IPS-20b (cell line): ENCODE results near the gene HDAC6.
"Not testable (repeated sequence)": the region's sequence is repeated elsewhere in the genome, so short reads cannot be mapped to it uniquely, and the experiment has no call there.

Experiments
- H3K27ac ChIP-seq: one replicate; pipeline ENCODE4 v1.5.1; 2013; ENCODE audit warnings: low read length
- H3K27me3 ChIP-seq: 2 replicates; pipeline ENCODE4 v1.6.1; 2013; ENCODE audit warnings: mild to moderate bottlenecking, low read length, inconsistent platforms; ENCODE audit not compliant: insufficient read depth
- H3K36me3 ChIP-seq: 2 replicates; pipeline ENCODE4 v1.6.1; 2013; ENCODE audit warnings: low read depth, mild to moderate bottlenecking, inconsistent platforms, low read length, moderate library complexity; ENCODE audit not compliant: insufficient read depth
- H3K4me1 ChIP-seq: 2 replicates; pipeline ENCODE4 v1.6.1; 2013; ENCODE audit warnings: mild to moderate bottlenecking, control low read depth, inconsistent platforms, low read length, moderate library complexity; ENCODE audit not compliant: insufficient read depth
- H3K4me3 ChIP-seq: 2 replicates; pipeline ENCODE4 v1.5.1; 2013; ENCODE audit warnings: mild to moderate bottlenecking, low read length, inconsistent platforms
- H3K9ac ChIP-seq: 2 replicates; pipeline ENCODE4 v1.6.1; 2013; ENCODE audit warnings: low read depth, mild to moderate bottlenecking, inconsistent platforms, low read length, moderate library complexity
- H3K9me3 ChIP-seq: 2 replicates; pipeline ENCODE4 v1.6.1; 2013; ENCODE audit warnings: mild to moderate bottlenecking, low read depth, low read length, inconsistent platforms; ENCODE audit not compliant: insufficient read depth

The HDAC6 gene

GRCh38 chrX:48814722-48815121 is 12.9 kb downstream of the HDAC6 start:
- Histone ChIP-seq H3K36me3 (peaks cover 7% of the 10 kb centered on the region; the same call in 1 of the 2 replicates), H3K4me1 (no peaks in the 10 kb centered on the region), H3K4me3 (no peak overlapping the region), H3K27me3 (no peaks in the 10 kb centered on the region), H3K9me3 (no peaks in the 10 kb centered on the region), H3K9ac (no peak overlapping the region), H3K27ac (no peak overlapping the region)

DNA sequence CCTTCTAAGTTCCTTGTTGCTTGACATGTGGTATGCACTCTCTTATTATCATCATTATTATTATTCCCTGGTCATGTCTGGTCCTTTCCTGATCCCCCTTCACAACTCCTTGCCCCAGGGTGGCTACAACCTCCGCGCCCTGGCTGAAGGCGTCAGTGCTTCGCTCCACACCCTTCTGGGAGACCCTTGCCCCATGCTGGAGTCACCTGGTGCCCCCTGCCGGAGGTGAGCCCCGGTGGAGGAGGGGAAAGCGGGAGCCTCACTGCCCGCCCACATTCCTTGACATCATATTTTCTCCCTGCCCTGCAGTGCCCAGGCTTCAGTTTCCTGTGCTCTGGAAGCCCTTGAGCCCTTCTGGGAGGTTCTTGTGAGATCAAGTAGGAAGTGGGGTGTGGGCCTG is 13.4 kb downstream of the HDAC6 start:
- Histone ChIP-seq H3K4me3 (no peak overlapping the region), H3K4me1 (no peaks in the 10 kb centered on the region), H3K9ac (no peak overlapping the region), H3K27ac (no peak overlapping the region), H3K9me3 (no peaks in the 10 kb centered on the region), H3K27me3 (no peaks in the 10 kb centered on the region), H3K36me3 (peaks cover 12% of the 10 kb centered on the region; the same call in 1 of the 2 replicates)

- Histone ChIP-seq H3K27ac (no peak overlapping the region), H3K4me3 (no peak overlapping the region), H3K4me1 (no peaks in the 10 kb centered on the region), H3K36me3 (peaks cover 16% of the 10 kb centered on the region; the same call in 1 of the 2 replicates), H3K9me3 (no peaks in the 10 kb centered on the region), H3K9ac (no peak overlapping the region), H3K27me3 (no peaks in the 10 kb centered on the region)
Measured at GRCh38 chrX:48816014-48816810, 14.3 kb downstream of the HDAC6 start.

- no peaks in the 10 kb centered on the region for H3K27me3 ChIP-seq
- H3K4me1 ChIP-seq, result no peaks in the 10 kb centered on the region
- H3K27ac ChIP-seq, result no peak overlapping the region
- no peaks in the 10 kb centered on the region for H3K9me3 ChIP-seq
- H3K9ac ChIP-seq, result no peak overlapping the region
- H3K36me3 ChIP-seq, result peaks cover 17% of the 10 kb centered on the region; the same call in 1 of the 2 replicates
- H3K4me3 ChIP-seq, result no peak overlapping the region
Measured at GRCh38 chrX:48818098-48818497, 16.2 kb downstream of the HDAC6 start.

- Histone ChIP-seq H3K9ac (no peak overlapping the region), H3K9me3 (no peaks in the 10 kb centered on the region), H3K4me3 (no peak overlapping the region), H3K27me3 (no peaks in the 10 kb centered on the region), H3K4me1 (no peaks in the 10 kb centered on the region), H3K27ac (no peak overlapping the region), H3K36me3 (peaks cover 25% of the 10 kb centered on the region; the same call in 1 of the 2 replicates)
Measured at GRCh38 chrX:48818866-48819265, 17.0 kb downstream of the HDAC6 start.

DNA sequence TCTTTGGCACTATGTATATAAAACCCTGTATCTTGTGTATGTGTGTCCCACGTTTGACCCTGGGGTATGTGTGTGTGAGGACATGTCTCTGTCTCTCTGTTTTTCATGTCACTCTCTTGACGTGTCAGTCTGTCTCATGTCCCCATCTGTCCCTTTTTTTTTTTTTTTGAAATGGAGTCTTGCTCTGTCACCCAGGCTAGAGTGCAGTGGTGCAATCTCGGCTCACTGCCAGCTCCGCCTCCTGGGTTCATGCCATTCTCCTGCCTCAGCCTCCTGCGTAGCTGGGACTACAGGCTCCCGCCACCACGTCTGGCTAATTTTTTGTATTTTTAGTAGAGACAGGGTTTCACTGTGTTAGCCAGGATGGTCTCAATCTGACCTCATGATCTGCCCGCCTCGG is 17.5 kb downstream of the HDAC6 start:
- H3K4me1 ChIP-seq, H3K9ac ChIP-seq, H3K27ac ChIP-seq, H3K4me3 ChIP-seq, H3K9me3 ChIP-seq, H3K27me3 ChIP-seq: not testable (repeated sequence)
- peaks cover 28% of the 10 kb centered on the region; the same call in 1 of the 2 replicates for H3K36me3 ChIP-seq

DNA sequence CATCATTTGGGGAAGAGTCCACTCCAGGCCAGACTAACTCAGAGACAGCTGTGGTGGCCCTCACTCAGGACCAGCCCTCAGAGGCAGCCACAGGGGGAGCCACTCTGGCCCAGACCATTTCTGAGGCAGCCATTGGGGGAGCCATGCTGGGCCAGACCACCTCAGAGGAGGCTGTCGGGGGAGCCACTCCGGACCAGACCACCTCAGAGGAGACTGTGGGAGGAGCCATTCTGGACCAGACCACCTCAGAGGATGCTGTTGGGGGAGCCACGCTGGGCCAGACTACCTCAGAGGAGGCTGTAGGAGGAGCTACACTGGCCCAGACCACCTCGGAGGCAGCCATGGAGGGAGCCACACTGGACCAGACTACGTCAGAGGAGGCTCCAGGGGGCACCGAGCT is 21.2 kb downstream of the HDAC6 start:
- Histone ChIP-seq H3K4me3 (no peak overlapping the region), H3K27ac (no peak overlapping the region), H3K9ac (no peak overlapping the region), H3K9me3 (no peaks in the 10 kb centered on the region), H3K36me3 (peaks cover 21% of the 10 kb centered on the region; the same call in 1 of the 2 replicates), H3K27me3 (peaks cover 6% of the 10 kb centered on the region; the same call in 1 of the 2 replicates), H3K4me1 (no peaks in the 10 kb centered on the region)

DNA sequence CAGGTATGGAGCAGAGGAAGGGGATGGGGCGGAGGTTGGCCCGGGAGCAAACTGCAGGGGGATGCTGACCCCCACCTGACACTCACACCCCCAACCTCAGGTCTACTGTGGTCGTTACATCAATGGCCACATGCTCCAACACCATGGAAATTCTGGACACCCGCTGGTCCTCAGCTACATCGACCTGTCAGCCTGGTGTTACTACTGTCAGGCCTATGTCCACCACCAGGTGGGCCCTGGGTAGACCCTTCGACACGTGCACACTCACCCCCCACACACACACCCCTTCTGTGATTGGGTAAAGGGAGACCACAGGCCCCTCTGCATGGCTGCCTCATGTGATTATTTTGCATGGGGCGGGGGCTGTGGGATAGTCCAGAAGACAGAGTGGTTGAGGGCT is 22.2 kb downstream of the HDAC6 start:
- H3K4me1 ChIP-seq, result no peaks in the 10 kb centered on the region
- H3K4me3 ChIP-seq, result no peak overlapping the region
- no peak overlapping the region for H3K9ac ChIP-seq
- peaks cover 13% of the 10 kb centered on the region; the same call in 1 of the 2 replicates for H3K27me3 ChIP-seq
- no peak overlapping the region for H3K27ac ChIP-seq
- H3K36me3 ChIP-seq, result peaks cover 21% of the 10 kb centered on the region; the same call in 1 of the 2 replicates
- H3K9me3 ChIP-seq, result no peaks in the 10 kb centered on the region

DNA sequence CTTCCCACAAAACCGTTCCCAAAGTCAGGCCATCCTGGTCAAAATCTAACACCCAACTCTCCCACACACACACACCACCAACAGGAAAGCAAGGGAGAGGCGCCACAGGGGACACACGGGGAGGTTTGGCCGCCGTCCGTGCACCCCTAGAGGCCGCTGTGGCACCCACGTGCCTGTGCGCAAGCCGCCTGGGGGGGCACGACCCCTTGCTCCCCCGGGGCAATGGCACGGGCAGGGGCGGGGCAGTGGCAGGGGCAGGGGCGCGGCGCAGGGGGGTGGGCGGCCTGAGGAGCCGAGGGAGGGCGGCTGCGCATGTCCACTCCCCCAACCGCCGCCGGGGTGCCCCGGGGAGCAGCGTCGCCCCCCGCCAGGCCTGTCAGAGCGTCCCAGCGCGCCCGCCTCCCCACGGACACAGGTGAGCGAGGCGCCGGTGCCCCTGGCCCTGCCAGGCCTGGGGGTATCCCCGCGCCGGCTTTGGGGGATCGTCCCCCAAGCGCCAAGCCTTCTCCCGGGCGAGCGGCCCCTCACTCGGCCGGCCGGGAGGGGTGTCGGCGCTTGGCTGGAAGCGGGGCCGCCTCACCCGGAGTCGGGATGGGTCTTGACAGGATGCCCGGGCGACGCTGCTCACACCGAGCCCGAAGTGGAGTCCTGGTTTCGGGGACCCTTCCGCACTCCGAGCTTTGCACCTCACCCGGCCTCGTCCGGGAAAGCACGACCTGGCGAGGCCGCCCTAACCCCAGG is 24.4 kb downstream of the HDAC6 start, which contains the start of gene ERAS:
Gene ERAS, plus strand, starts transcription at position 379 of the 741 bp plus-strand sequence. CDS start 2,611 bp downstream, outside the sequence.
- Histone ChIP-seq H3K36me3 (peaks cover 12% of the 10 kb centered on the region; the same call in 1 of the 2 replicates), H3K27me3 (peaks cover 35% of the 10 kb centered on the region), H3K9ac (no peak within 1 kb of the TSS), H3K27ac (no peak within 1 kb of the TSS), H3K4me1 (no peaks in the 10 kb centered on the region), H3K9me3 (no peaks in the 10 kb centered on the region), H3K4me3 (peak within 1 kb of the TSS; percentile 38; the same call in 1 of the 2 replicates)

- H3K27me3 ChIP-seq, result peaks cover 43% of the 10 kb centered on the region
Measured at GRCh38 chrX:48826876-48827653, 25.2 kb downstream of the HDAC6 start.

GRCh38 chrX:48827654-48827968 is 25.7 kb downstream of the HDAC6 start:
- Histone ChIP-seq H3K4me1 (no peaks in the 10 kb centered on the region), H3K36me3 (peaks cover 12% of the 10 kb centered on the region; the same call in 1 of the 2 replicates), H3K9ac (no peak overlapping the region), H3K27me3 (peaks cover 48% of the 10 kb centered on the region), H3K27ac (no peak overlapping the region), H3K4me3 (peak overlapping the region; percentile 38; the same call in 1 of the 2 replicates), H3K9me3 (no peaks in the 10 kb centered on the region)

More at GRCh38 chrX:48826876-48827653, 25.2 kb downstream of the HDAC6 start:
- no peaks in the 10 kb centered on the region for H3K4me1 ChIP-seq
- H3K9me3 ChIP-seq, result no peaks in the 10 kb centered on the region
- peak overlapping the region; percentile 38; the same call in 1 of the 2 replicates for H3K4me3 ChIP-seq
- H3K27ac ChIP-seq, result no peak overlapping the region
- H3K36me3 ChIP-seq, result peaks cover 12% of the 10 kb centered on the region; the same call in 1 of the 2 replicates
- no peak overlapping the region for H3K9ac ChIP-seq
